Heart left ventricle (tissue), 16 donors: ENCODE data around the gene DDR2. TPM values are rescaled to one million over a fixed set of nuclear protein-coding genes. Genes with fewer than 3 reads are reported as not detected.

Source experiments
- ATAC-seq, 4 donors: fragments of 200-7000 bp; cut with Tn5 transposase; one replicate each; pipeline ENCODE4 v1.9.1; 2020 to 2022; ENCODE audit warnings: moderate library complexity in 4 of 4, mild to moderate bottlenecking in 3 of 4, moderate number of reproducible peaks in 1 of 4
- DNase-seq, 5 donors: peaks; one replicate each; pipeline ENCODE4 v3.0.0-alpha.2; 2020
- H3K27ac ChIP-seq, 12 donors: fragments of 200-600 bp; sonication (generic) in 4 of 12; one replicate each; pipeline versions ENCODE4 v1.5.0 to v1.8.0; 2016 to 2022; ENCODE audit warnings: mild to moderate bottlenecking in 2 of 12
- H3K27me3 ChIP-seq, 9 donors: fragments of 200-600 bp; sonication (generic) in 2 of 9; one replicate each; pipeline versions ENCODE4 v1.5.1 to v1.8.0; 2016 to 2022; ENCODE audit warnings: mild to moderate bottlenecking in 3 of 9
- H3K36me3 ChIP-seq, 9 donors: fragments of 200-600 bp; sonication (generic) in 2 of 9; one replicate each; pipeline versions ENCODE4 v1.5.0 to v1.8.0; 2018 to 2022; ENCODE audit warnings: mild to moderate bottlenecking in 2 of 9
- H3K4me1 ChIP-seq, 12 donors: fragments of 200-600 bp; sonication (generic) in 4 of 12; one replicate each; pipeline versions ENCODE4 v1.5.0 to v1.8.0; 2016 to 2022; ENCODE audit warnings: mild to moderate bottlenecking in 3 of 12
- H3K4me3 ChIP-seq, 12 donors: fragments of 200-600 bp; sonication (generic) in 4 of 12; one replicate each; pipeline versions ENCODE4 v1.5.0 to v1.8.0; 2017 to 2022; ENCODE audit warnings: mild to moderate bottlenecking in 9 of 12, moderate library complexity in 4 of 12
- H3K9me3 ChIP-seq, 12 donors: fragments of 200-600 bp; sonication (generic) in 4 of 12; one replicate each; pipeline versions ENCODE4 v1.5.0 to v1.8.0; 2016 to 2022; ENCODE audit warnings: mild to moderate bottlenecking in 1 of 12
- CTCF ChIP-seq, 12 donors: fragments of 200-600 bp; sonication (generic) in 4 of 12; IDR thresholded peaks; one replicate each; pipeline versions ENCODE4 v1.5.0 to v1.8.0; 2018 to 2022; ENCODE audit warnings: antibody characterized with exemption in 12 of 12, mild to moderate bottlenecking in 5 of 12
- POLR2A ChIP-seq, 2 donors: fragments of 450-650 bp; IDR thresholded peaks; one replicate each; pipeline ENCODE4 v1.6.1; 2017; ENCODE audit warnings: antibody characterized with exemption in 2 of 2, mild to moderate bottlenecking in 2 of 2, moderate library complexity in 2 of 2
- WGBS, 4 donors: extraction: QIAGEN DNeasy Blood & Tissue Kit in 2 of 4; methylation state at CpG; one replicate each; pipeline versions ENCODE4 v1.1.5 to v1.1.7; 2013 to 2018; 5-methylcytosine and 5-hydroxymethylcytosine counted together
- intact Hi-C, 10 donors: fragments of 100-400 bp; cut with DNase I; formaldehyde crosslinking; loops; one replicate each; pipeline versions ENCODE4 v1.11.1 to v1.14.2; 2022
- polyA plus RNA-seq, 2 donors: library from polyadenylated mRNA; stranded (reverse); fragments of 200-250 nt; gene quantifications; one replicate each; pipeline ENCODE4 v1.2.3, GENCODE V29; 2013
- total RNA-seq, 9 donors: library from RNA; depleted of rRNA in 2 of 9; stranded (reverse); fragments of >200 nt in 2 of 9; fragmentation: NEBNext Ultra II Directional in 3 of 9; extraction: Animal tissue kit (Norgen Biotek cat#: 25700) in 3 of 9; gene quantifications; one replicate each; pipeline versions ENCODE4 v1.1.0 to v1.2.4, GENCODE V29; 2016 to 2023
- donor health status: ischemic (EF 13 %, LVEDD 7.1; RV severe dilation, severe dysfunction).
- donor health status: healthy with polysubstance abuse.
- donor health status: DM: no; HTN: yes; CAD: no.
- donor health status: DM: no; HTN: no; CAD: no.
- donor health status: ischemic (EF 25% LVEDD 6.9; RV normal size, moderate dysfunction).
- donor health status: ischemic (EF 25% LVEDD 5.7; RV mildly dilated, moderate dysfunction).
- donor health status: healthy.
- donor health status: DM: yes; HTN: yes; CAD: no.
- donor health status: ischemic (EF 35%, LVEDD 5.7; RV mildly dilated, moderate dysfunction).
- donor health status: nonischemic (EF 11% LVEDD 7.7; RV severe dilation, severe dysfunction).
- donor health status: DM: yes; HTN: yes; CAD: no.
- donor health status: PGD.
- donor health status: ischemic (EF 29% LVEDD 5.4; RV normal size, mild dysfunction).
- donor health status: nonischemic (EF 23%, LVEDD 6.1; RV moderate dilation, normal function).

The DDR2 gene
- total and polyA plus RNA-seq, 11 donors: 5.0 to 55.3 (median 23.8) TPM

DNA sequence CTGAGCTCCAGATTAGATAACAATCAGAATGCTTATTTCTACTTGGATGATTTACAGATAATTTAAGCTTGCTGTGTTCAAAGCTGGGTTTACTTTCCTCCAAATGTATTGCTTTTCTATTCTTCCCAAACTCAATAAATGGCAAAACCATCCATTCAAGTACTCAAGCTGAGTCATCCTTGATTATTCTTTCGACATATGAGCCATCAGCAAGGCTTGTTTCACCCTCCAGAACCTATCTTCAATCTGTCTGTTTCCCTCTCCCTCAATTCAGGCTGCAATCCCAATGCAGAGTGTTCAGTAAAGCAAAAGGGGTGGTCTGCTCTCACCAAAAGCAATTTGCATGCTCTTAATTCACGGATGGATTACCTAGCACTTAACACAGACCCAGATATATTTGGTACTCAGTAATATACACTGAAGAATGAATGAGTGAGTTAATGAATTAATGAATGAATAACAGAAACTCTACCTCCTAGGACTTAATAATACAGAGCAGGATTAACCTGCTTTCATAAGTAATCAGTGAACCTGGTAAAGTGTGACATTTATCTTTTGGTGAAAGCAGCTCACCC, 41.9 kb downstream of the DDR2 start:
- Histone ChIP-seq H3K27me3 (no peaks in the 10 kb centered on the region), H3K9me3 (no peaks in the 10 kb centered on the region), H3K27ac (peak overlapping the region in 1 of 12 donors; percentile 82), H3K36me3 (no peaks in the 10 kb centered on the region), H3K4me3 (no peak overlapping the region), H3K4me1 (peaks cover 0 to 65% (median 28%) of the 10 kb centered on the region in 12 donors)
- 83 to 90% (median 88%) methylated on average over 2 of the region's 2 CpGs for WGBS, 4 donors
- TF ChIP-seq CTCF (IDR thresholded peaks at IDR 0.05) (no peak), POLR2A (IDR thresholded peaks at IDR 0.05) (no peak)
- no peak for ATAC-seq
- no peak for DNase-seq
- intact Hi-C loops: loop anchor here in 1 of 10 donors (5.0 kb wide), 1 partner anchor 42 kb away; the partner anchor contains the start of gene DDR2

DNA sequence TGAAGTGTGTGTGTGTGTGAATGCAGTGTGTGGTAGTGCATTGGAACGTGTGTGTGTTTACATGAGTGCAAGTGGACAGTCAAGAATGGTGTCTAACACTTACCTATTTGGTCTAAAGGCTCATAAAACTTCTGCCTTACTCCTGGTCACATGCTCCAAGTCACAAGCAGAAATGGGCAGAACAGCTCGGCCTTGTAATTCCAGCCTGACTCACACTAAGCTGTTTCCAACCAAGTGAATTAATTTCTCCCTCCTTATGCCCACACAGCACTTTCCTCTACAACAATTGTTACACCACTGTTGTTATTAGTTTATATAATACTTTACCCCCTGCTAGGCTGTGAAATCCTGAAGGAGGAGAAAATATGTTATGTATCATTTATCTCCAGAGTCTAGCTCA, 43.8 kb downstream of the DDR2 start:
- Histone ChIP-seq H3K27ac (peak overlapping the region in 8 of 12 donors; percentile 11 to 82 (median 17)), H3K4me1 (peaks cover 0 to 63% (median 30%) of the 10 kb centered on the region in 12 donors), H3K27me3 (no peaks in the 10 kb centered on the region), H3K36me3 (no peaks in the 10 kb centered on the region), H3K9me3 (no peaks in the 10 kb centered on the region), H3K4me3 (no peak overlapping the region)
- no peak for TF ChIP-seq CTCF (IDR thresholded peaks at IDR 0.05)
- TF ChIP-seq POLR2A (IDR thresholded peaks at IDR 0.05): no peak
- ATAC-seq (peak in 1 of 4 donors; percentile 28), DNase-seq (no peak)
- 67 to 82% (median 76%) methylated on average over 2 of the region's 2 CpGs for WGBS, 4 donors
- intact Hi-C loops: loop anchor here in 1 of 10 donors (5.0 kb wide), 1 partner anchor 44 kb away; the partner anchor contains the start of gene DDR2

- WGBS, 4 donors: 39 to 57% (median 48%) methylated on average over 7 of the region's 7 CpGs
Measured at GRCh38 chr1:162676750-162677149, 44.5 kb downstream of the DDR2 start.

More at GRCh38 chr1:162676750-162677149, 44.5 kb downstream of the DDR2 start:
- Histone ChIP-seq H3K4me3 (peak overlapping the region in 3 of 12 donors; percentile 1 to 20 (median 5)), H3K9me3 (no peaks in the 10 kb centered on the region), H3K27me3 (no peaks in the 10 kb centered on the region), H3K27ac (peak overlapping the region in 9 of 12 donors; percentile 11 to 82 (median 29)), H3K36me3 (no peaks in the 10 kb centered on the region), H3K4me1 (peaks cover 0 to 63% (median 31%) of the 10 kb centered on the region in 12 donors)
- ATAC-seq (peak; percentile 39 to 62 (median 46)), DNase-seq (peak in 1 of 5 donors; percentile 29)
- intact Hi-C loops: loop anchor here in 1 of 10 donors (5.0 kb wide), 1 partner anchor 44 kb away; the partner anchor contains the start of gene DDR2
- TF ChIP-seq POLR2A (IDR thresholded peaks at IDR 0.05) (no peak), CTCF (IDR thresholded peaks at IDR 0.05) (no peak)
